SK-N-MC (cell line): ENCODE data around the gene POLR3A.

Source experiments
- EZH2 ChIP-seq: fragments of 200-600 bp; sonication (generic); IDR thresholded peaks from one replicate; pipeline ENCODE4 v1.6.1; 2017; ENCODE audit warnings: antibody characterized with exemption
- FOXP2 ChIP-seq: optimal IDR thresholded peaks from 2 replicates; pipeline ENCODE3; 2011; ENCODE audit warnings: mild to moderate bottlenecking, moderate library complexity; ENCODE audit not compliant: insufficient read depth; ENCODE audit errors: extremely low read length, control extremely low read depth
- POLR2AphosphoS5 ChIP-seq: IDR thresholded peaks from 2 replicates; pipeline ENCODE4 v1.6.1; 2012; ENCODE audit warnings: mild to moderate bottlenecking, low read depth, low read length, borderline replicate concordance

GRCh38 chr10:77975086-77975666 lies 54.1 kb downstream of the POLR3A start:
- TF ChIP-seq POLR2AphosphoS5: no peak
- TF ChIP-seq EZH2: no peak
- no peak for TF ChIP-seq FOXP2
